HK-2 (cell line): ENCODE results near the gene PHACTR1.

ENCODE experiments used
- DNase-seq: peaks from one replicate; pipeline ENCODE4 v3.0.0-alpha.2; 2018; ENCODE audit not compliant: unreplicated experiment

The PHACTR1 gene

GRCh38 chr6:12803486-12803885 is 86.9 kb downstream of the PHACTR1 start:
- no peak for DNase-seq

- no peak for DNase-seq
Observed at GRCh38 chr6:12804952-12805645, 88.5 kb downstream of the PHACTR1 start.

DNA sequence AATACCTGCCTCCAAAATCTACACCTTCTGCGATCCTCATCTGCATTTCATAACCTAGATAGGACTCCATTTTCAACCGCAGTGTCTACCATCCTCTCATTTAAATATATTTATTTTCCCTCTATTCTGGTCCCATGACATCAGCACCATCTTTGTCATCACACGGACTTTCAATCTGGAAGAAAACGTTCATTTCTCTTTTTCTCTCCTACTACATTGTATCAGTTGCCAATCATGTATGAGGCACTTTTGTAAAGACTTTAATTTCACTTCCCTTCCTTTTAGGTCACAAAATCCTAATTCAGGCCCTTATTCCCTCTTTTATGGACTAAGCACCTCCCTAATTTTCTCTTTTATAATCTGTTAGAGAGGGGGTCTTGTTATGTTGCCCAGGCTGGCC is 89.6 kb downstream of the PHACTR1 start:
- no peak for DNase-seq

- no peak for DNase-seq
Observed at GRCh38 chr6:12806796-12807195, 90.2 kb downstream of the PHACTR1 start.

- no peak for DNase-seq
Observed at GRCh38 chr6:12811519-12811918, 95.0 kb downstream of the PHACTR1 start.

- no peak for DNase-seq
Observed at GRCh38 chr6:12813321-12813720, 96.8 kb downstream of the PHACTR1 start.

DNA sequence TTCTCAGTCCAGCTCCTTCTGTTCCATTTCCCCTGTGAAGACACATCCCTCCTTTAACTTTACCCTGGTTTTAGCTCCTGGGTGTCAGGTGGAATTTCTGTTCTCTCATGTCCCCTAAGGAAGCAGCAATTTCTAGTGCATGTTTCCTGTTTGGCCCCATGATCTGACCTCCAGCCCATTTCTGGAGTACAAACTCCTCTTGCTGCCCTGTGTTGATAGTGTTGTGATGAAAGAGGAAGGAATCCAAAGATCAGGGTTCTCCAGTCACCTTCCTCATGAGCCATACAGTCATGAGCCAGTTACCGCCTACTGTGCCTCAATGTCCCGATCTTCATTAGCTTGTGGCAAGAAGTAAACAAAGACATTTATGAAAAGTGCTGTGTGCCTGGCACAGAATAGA is 97.4 kb downstream of the PHACTR1 start:
- DNase-seq, result no peak

DNA sequence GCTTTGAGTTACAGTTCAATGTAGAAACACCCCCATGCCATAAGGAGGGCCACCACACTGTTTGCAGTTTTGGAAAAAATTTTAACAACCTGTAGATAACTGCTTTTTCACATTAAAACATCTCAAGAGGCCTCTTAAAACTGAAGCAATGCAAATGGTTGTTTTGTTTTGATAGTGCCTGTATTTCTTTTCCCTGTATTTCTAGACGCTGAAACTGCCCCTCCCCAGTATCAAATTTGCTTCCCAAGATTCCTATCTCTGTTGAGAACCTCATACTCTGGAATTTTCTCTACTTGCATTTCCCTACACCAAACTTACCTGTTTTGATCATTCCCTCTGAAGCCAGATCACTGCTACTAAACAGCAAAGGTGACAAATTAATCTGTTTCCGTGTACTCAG is 98.5 kb downstream of the PHACTR1 start:
- no peak for DNase-seq

GRCh38 chr6:12815884-12816600 is 99.5 kb downstream of the PHACTR1 start:
- DNase-seq, result no peak

- no peak for DNase-seq
Observed at GRCh38 chr6:12818324-12818723, 101.8 kb downstream of the PHACTR1 start.

GRCh38 chr6:12823847-12824246 is 107.3 kb downstream of the PHACTR1 start:
- DNase-seq, result no peak

GRCh38 chr6:12826584-12826983 is 110.0 kb downstream of the PHACTR1 start:
- no peak for DNase-seq

DNA sequence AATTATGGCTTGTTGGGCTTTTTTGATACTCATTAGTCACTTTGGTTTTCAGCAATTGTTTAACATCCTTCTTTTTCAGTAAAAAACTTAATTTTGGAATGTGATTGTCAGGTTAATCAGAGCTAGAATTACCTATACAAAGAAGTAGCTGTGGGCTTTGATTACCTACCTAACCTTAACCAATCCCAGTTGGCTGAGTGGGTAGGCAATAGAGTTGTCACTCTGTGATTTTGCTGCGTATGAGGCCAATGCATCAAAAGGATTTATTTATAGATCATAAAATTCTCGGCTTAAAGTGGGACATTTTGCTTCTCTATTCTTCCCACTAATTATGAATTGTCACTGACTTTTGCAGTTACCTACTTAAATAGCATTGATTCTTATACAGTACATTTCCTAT is 111.4 kb downstream of the PHACTR1 start:
- no peak for DNase-seq

- DNase-seq, result no peak
Observed at GRCh38 chr6:12832226-12832735, 115.7 kb downstream of the PHACTR1 start.

DNA sequence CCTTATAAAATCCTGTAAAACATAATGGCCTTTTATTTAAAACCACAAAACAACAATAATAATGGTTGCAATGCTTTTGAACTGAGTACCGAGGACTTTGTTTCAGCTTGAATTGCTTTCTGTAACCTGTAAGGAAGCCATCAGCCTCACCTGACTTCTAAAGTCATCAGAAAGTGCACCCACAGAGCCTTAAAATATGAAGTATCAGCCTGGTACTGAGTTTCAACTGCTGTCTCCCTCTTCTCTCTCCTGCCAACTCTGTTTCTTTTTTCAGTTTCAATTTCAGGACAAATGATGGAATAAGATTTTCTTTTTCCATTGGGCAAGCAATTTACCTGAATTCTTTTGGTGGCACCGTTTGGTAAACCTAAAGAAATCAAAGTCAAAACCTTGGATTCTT is 119.4 kb downstream of the PHACTR1 start:
- no peak for DNase-seq

DNA sequence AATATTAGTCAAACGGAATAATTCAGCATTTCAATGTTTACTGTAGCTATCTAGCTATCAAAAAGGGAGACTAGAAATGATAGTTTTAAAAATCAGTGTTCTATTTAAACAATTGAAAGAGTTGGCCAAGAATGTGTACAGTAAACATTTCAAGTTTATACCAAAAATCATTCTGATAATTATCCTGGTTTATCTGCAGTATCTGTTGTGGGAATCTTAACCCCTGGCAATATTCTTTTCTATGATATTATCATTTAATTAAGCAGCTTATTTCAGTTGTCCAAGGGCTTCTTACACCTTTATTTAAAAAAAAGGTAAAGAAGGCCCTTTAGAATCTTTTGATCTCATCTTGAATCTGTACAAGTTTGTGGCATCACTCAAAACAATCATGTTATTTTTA is 125.1 kb downstream of the PHACTR1 start:
- no peak for DNase-seq

DNA sequence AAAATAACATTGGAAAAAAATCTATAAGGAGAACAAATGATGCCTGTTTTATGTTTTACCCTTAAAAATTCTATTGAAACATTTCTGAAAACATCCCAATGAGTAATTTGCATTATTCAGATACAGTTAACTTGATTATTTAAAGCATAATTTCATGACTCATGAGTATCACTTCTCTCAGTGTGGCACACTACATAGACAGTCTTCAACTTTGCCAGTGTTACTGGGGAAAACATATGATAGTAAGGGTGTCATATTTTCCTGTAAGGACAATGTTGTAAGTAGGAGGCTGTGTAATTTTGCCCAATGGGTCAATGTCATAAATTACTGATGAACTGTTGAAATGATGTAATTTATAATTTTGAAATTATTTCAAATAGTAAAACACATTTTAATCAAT is 125.5 kb downstream of the PHACTR1 start:
- no peak for DNase-seq

GRCh38 chr6:12842658-12843057 is 126.1 kb downstream of the PHACTR1 start:
- no peak for DNase-seq

- no peak for DNase-seq
Observed at GRCh38 chr6:12844284-12845223, 128.0 kb downstream of the PHACTR1 start.

DNA sequence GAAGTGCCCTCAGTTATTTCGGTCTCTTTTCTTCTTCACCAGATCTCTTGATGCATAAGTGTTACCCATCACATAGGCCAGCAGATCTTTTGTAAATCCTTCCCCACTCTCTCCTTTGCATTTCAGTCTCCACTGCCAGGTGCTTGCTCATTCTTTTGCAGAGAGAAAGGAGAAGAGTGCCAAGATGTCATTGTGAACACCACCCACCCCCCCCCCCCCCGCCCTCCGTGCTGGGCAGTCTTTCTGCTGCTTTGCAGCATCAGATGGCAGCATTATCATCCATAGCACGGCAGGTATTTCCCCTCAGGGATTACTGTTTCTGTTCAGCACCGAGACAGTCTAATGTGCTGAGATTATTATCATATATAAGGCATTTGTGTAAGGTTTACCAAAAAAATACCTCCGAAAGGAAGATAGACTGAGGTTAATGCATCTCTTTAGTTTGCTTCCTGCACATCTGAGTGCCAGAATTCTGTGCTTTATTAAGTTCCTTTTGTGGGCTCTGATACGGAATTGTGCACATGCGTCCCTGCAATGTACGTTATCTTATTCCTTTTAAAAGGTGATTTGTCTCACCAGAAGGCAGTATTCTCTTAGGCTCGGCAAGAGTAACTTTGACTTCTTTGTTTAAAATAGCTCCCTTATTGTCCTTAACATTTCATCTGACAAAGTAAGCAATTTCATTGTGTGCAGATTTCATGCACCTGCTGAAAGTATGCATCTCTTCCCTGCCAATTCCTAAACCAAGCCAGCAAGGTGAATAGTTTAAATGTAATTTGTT is 128.8 kb downstream of the PHACTR1 start:
- DNase-seq, result no peak
